Epithelial cell of alveolus of lung (primary cell): Measurements from ENCODE around the gene MAG. TPM values are rescaled to one million over a fixed set of nuclear protein-coding genes. Genes with fewer than 3 reads are reported as not detected.

ENCODE experiments used
- total RNA-seq: library from RNA; depleted of rRNA; stranded (reverse); fragments of >200 nt; gene quantifications from 2 replicates; pipeline ENCODE4 v1.2.1, GENCODE V29; 2015

The MAG gene, protein sequence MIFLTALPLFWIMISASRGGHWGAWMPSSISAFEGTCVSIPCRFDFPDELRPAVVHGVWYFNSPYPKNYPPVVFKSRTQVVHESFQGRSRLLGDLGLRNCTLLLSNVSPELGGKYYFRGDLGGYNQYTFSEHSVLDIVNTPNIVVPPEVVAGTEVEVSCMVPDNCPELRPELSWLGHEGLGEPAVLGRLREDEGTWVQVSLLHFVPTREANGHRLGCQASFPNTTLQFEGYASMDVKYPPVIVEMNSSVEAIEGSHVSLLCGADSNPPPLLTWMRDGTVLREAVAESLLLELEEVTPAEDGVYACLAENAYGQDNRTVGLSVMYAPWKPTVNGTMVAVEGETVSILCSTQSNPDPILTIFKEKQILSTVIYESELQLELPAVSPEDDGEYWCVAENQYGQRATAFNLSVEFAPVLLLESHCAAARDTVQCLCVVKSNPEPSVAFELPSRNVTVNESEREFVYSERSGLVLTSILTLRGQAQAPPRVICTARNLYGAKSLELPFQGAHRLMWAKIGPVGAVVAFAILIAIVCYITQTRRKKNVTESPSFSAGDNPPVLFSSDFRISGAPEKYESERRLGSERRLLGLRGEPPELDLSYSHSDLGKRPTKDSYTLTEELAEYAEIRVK
- total RNA-seq: 0.26 TPM in 1 of 2 replicates, not detected in the other

DNA sequence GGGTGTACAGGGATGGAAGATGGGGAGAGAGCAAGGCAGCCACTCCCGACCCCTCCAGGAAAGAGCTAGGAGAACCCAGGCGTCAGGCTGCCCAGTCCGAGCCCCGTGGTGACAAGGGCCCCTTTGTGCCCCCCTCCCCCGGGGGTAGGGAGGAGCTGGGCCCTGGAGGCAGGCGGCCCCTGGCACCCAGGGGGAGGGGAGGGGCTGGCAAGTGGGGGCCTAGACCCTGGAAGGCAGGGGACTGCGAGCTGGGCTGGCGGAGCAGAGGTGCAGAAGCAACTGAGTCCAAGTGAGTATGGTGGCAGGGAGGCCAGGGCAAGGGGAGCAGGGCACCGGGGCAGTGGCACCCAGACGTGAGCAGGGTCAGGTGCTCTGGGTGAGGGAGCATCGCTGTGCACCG lies at the start of gene MAG:
TSS of gene MAG (plus strand) at position 246 of the 400 bp plus-strand sequence. CDS start 3,248 bp downstream, outside the sequence.

DNA sequence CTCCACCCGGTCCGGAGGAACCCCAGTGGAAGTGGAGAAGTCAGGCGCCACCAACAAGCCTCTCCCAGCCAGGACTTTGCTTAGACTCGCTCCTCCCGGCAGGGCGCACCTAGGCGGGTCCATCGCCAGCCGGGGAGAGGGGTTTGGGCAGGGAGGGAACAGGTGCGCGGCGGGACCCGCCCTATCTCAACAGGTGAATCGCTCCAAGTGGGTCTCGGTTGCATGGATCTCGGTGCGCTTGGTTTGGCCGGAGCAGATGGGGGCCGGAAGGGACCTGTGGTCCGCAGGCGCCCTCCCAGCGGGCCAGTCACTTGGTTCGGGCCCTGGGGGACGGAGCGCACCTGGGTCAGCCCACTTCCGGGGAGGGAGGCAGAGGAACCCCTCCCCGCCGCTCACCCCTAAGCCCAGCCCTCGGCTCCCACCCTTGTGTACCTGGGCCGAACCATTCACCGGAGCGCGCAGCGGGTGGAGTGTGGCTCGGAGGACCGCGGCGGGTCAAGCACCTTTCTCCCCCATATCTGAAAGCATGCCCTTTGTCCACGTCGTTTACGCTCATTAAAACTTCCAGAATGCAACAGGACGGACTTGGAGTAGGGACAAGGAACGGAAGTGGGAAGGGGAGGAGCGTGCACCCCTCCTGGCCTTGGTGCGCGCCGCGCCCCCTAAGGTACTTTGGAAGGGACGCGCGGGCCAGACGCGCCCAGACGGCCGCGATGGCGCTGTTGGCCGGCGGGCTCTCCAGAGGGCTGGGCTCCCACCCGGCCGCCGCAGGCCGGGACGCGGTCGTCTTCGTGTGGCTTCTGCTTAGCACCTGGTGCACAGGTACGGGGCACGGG lies 43.4 kb upstream of the MAG start, which contains the start of gene LSR:
TSS of gene LSR (plus strand) at position 693 of the 836 bp plus-strand sequence. CDS start at position 714, 21 bp downstream.

DNA sequence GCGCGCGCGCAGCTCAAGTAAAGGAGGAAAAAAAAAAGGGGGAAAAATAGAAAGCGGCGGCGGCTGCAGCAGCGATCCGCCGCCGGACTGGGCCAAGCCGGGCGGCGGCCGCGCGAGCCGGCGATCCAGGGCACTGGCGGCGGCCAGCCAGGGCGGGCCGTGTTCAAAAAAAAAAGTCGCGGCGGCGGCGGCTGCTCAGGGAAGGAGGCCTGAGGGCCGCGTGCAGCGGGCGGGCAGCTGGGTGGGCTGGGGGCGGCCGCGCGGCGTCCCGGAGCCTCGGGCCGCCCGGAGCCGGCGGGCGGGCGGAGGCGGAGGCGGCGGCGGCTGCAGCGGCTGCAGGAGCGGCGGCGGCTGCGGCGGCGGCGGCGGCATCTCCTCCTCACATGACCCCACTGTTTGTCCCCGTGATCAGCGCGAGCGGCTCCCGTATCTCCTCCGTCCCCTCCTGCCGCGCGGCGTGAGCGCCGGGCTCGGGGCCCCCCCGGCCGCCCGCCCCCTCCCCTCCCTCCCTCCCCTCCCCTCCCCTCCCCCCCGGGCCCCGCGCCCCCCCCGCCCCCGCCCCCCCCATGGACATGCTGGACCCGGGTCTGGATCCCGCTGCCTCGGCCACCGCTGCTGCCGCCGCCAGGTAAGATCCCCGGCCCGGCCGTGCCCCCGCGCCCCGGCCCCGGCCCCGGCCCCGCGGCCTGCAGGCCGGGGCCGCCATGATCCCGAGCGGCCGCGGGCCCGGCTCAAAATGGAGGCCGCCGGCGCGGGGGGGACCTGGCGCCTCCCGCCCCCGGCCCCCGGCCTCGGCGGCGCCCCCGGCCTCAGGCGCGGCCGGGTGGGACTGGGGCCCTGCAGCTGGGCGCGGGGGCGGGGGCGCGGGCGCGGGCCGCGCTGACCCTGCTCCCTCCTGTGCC lies 23.2 kb upstream of the MAG start, which contains the start of gene USF2:
TSS of gene USF2 (plus strand) at position 427 of the 902 bp plus-strand sequence. CDS start at position 567, 140 bp downstream.

DNA sequence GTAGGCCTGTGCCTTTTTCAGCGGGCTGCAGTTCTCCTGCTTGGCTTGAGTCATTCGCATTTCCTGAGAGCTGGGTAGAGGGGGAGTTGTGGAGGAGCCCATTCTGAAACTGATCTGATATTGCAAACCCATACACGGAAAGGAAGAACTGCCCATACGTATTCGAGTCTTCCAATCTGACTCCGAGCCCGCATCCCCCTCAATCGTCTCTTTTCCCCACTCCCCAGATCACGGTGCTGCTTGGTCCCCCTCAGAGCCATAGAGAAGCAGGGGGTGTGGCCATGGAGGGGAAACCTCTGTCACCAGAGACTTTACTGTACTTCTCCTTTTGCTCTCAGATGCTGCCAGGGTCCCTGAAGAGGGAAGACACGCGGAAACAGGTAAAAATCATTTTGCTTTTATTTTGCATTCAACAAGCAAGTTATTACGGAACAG lies 36.9 kb downstream of the MAG start, which contains the start of gene CD22:
TSS of gene CD22 (plus strand) at position 337 of the 435 bp plus-strand sequence. CDS start 2,854 bp downstream, outside the sequence.

DNA sequence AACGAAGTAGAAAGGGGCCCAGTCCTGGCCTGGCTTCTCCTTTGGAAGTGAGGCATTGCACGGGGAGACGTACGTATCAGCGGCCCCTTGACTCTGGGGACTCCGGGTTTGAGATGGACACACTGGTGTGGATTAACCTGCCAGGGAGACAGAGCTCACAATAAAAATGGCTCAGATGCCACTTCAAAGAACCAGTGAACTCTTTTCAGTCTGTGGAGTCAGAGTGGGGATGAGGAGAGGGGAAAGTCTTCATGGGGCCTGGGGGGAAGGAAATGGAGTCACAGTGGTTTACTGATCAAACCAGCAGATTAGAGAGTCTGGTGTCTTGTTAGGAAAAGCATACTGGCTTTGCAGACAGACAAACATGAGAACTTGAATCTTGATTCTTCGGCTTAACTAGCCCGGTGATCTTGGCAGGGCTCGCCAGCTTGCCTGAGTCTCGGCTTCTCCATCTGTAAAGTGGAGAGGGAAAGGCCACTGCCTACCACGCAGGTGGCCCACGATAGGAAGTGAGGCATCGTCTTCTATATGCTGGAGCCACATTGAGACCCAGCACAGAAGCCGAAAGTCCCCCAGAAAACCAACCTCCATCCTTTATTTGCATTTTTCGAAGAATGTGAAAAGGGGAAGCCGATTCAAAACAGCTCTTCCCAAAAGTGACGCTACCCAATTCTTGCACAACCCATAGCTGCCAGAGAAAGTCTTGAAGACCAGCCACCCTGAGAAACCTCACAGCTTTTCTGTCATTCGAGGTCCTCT lies 55.4 kb downstream of the MAG start, which contains the start of gene FFAR1:
TSS of gene FFAR1 (plus strand) at position 732 of the 759 bp plus-strand sequence. CDS start 3,650 bp downstream, outside the sequence.

GRCh38 chr19:35357867-35358573 lies 66.1 kb downstream of the MAG start, which contains the start of gene FFAR3:
TSS of gene FFAR3 (plus strand) at chr19:35358460. CDS start at chr19:35358891, 431 bp downstream.

Other genes starting within 250 kb of the MAG start
- gene FXYD3, start 176.3 kb upstream of the MAG start, total RNA-seq: 0.39 TPM in 1 of 2 replicates, not detected in the other
- gene LGI4, start 157.1 kb upstream of the MAG start, total RNA-seq: not detected in 2 replicates
- 20.4 TPM in 1 of 2 replicates, not detected in the other for gene FXYD1, start 153.3 kb upstream of the MAG start, total RNA-seq
- not detected in 2 replicates for gene FXYD7, start 148.9 kb upstream of the MAG start, total RNA-seq
- gene FXYD5, start 137.4 kb upstream of the MAG start, total RNA-seq: 85.0 and 149 TPM in 2 replicates
- not detected in 2 replicates for gene FAM187B, start 63.4 kb upstream of the MAG start, total RNA-seq
- 1.4 and 7.4 TPM in 2 replicates for gene LSR, start 43.2 kb upstream of the MAG start, total RNA-seq
- gene USF2, start 23.2 kb upstream of the MAG start, total RNA-seq: 67.2 and 117 TPM in 2 replicates
- gene HAMP, start 9.6 kb upstream of the MAG start, total RNA-seq: 0.16 TPM in 1 of 2 replicates, not detected in the other
- gene CD22, start 37.0 kb downstream of the MAG start, total RNA-seq: 5.6 TPM in 1 of 2 replicates, not detected in the other
- not detected in 2 replicates for gene FFAR1, start 55.7 kb downstream of the MAG start, total RNA-seq
- not detected in 2 replicates for gene FFAR3, start 66.3 kb downstream of the MAG start, total RNA-seq
- gene GPR42, start 78.9 kb downstream of the MAG start, total RNA-seq: not detected in 2 replicates
- not detected in 2 replicates for gene FFAR2, start 156.1 kb downstream of the MAG start, total RNA-seq
- not detected in 2 replicates for gene KRTDAP, start 198.3 kb downstream of the MAG start, total RNA-seq
- gene DMKN, start 221.5 kb downstream of the MAG start, total RNA-seq: 15.9 and 24.8 TPM in 2 replicates
- gene SBSN, start 236.2 kb downstream of the MAG start, total RNA-seq: not detected in 2 replicates
- not detected in 2 replicates for gene GAPDHS, start 241.3 kb downstream of the MAG start, total RNA-seq